ENCODE measurements around the gene KAT6B.

DNA sequence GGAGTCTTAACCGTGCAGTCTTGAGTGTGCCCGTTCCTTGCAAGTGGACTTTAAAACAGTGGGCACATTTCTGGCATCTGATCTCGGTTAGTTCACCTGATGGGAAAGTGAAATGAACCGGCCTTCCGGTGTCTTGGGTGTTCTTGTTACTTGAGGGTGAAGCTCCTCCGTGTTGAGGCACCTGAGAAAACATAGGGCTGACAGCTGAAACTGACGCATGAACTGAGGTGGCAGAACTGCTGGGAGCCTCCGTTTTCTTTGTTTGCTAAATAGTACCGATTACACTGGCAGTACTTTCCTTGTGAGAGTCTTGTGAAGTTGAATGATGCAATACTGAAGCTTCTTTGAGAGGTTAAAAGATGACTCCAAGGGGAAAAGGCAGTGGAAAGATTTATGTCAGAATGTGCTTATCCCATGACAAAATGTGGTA is 222.3 kb downstream of the KAT6B start:
- TF ChIP-seq, protein P1, sequence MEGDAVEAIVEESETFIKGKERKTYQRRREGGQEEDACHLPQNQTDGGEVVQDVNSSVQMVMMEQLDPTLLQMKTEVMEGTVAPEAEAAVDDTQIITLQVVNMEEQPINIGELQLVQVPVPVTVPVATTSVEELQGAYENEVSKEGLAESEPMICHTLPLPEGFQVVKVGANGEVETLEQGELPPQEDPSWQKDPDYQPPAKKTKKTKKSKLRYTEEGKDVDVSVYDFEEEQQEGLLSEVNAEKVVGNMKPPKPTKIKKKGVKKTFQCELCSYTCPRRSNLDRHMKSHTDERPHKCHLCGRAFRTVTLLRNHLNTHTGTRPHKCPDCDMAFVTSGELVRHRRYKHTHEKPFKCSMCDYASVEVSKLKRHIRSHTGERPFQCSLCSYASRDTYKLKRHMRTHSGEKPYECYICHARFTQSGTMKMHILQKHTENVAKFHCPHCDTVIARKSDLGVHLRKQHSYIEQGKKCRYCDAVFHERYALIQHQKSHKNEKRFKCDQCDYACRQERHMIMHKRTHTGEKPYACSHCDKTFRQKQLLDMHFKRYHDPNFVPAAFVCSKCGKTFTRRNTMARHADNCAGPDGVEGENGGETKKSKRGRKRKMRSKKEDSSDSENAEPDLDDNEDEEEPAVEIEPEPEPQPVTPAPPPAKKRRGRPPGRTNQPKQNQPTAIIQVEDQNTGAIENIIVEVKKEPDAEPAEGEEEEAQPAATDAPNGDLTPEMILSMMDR (IDR thresholded peaks at IDR 0.05; ENCODE audit: insufficient read depth, low read depth, low read length) = no peak
- no peak for TF ChIP-seq EZH2 (IDR thresholded peaks at IDR 0.05; ENCODE audit: insufficient read depth, low read length)

Measured in astrocyte (in vitro differentiated cells and primary cell).